Pancreas (tissue), 10 donors: ENCODE results near the gene DNTTIP2. TPM values are rescaled to one million over a fixed set of nuclear protein-coding genes. Genes with fewer than 3 reads are reported as not detected.
"Not testable (repeated sequence)": the region's sequence is repeated elsewhere in the genome, so short reads cannot be mapped to it uniquely, and the experiment has no call there.

Experiments
- ATAC-seq, 4 donors: fragments of 200-7000 bp; cut with Tn5 transposase; one replicate each; pipeline versions ENCODE4 v1.8.0 to v1.9.1; 2020; ENCODE audit warnings: mild to moderate bottlenecking in 4 of 4, moderate library complexity in 4 of 4
- DNase-seq, 6 donors: peaks; one replicate each; pipeline ENCODE4 v3.0.0-alpha.2; 2020
- FAIRE-seq: peaks from 2 replicates; lab custom pipeline; 2012; peaks lifted over from hg19 to GRCh38; lab: Jason Lieb, UNC
- H3K27ac ChIP-seq, 4 donors: fragments of 200-600 bp; sonication (generic); 1 replicate in 3 of 4; 2 replicates in 1 of 4; pipeline versions ENCODE4 v1.5.0 to v1.8.0; 2020
- H3K27me3 ChIP-seq, 4 donors: fragments of 200-600 bp; one replicate each; pipeline ENCODE4 v1.8.0; 2021
- H3K36me3 ChIP-seq, 3 donors: fragments of 200-600 bp; sonication (generic) in 1 of 3; one replicate each; pipeline versions ENCODE4 v1.5.0 to v1.8.0; 2020 to 2021
- H3K4me1 ChIP-seq, 3 donors: fragments of 200-600 bp; one replicate each; pipeline ENCODE4 v1.8.0; 2021
- H3K4me3 ChIP-seq, 4 donors: fragments of 200-600 bp; sonication (generic) in 2 of 4; one replicate each; pipeline versions ENCODE4 v1.5.0 to v1.8.0; 2020 to 2021
- H3K9me3 ChIP-seq, 4 donors: fragments of 200-600 bp; one replicate each; pipeline ENCODE4 v1.8.0; 2021
- WGBS, 2 donors: extraction: QIAGEN DNeasy Blood & Tissue Kit; methylation state at CpG; one replicate each; pipeline ENCODE4 v1.1.7; 2013; 5-methylcytosine and 5-hydroxymethylcytosine counted together
- intact Hi-C, 3 donors: fragments of 100-400 bp; cut with DNase I; formaldehyde crosslinking; loops; one replicate each; pipeline versions ENCODE4 v1.11.1 to v1.14.2; 2022
- polyA plus RNA-seq, 2 donors: library from polyadenylated mRNA; stranded (reverse); fragments of 200-250 nt; gene quantifications; one replicate each; pipeline ENCODE4 v1.2.3, GENCODE V29; 2013
- total RNA-seq, 6 donors: library from RNA; stranded (reverse); fragmentation: NEBNext Ultra II Directional in 4 of 6; extraction: Animal tissue kit (Norgen Biotek cat#: 25700) in 4 of 6; gene quantifications; one replicate each; pipeline versions ENCODE4 v1.2.1 to v1.2.4, GENCODE V29; 2021 to 2023
- TF ChIP-seq, protein P1 (sequence below), 4 donors: fragments of 200-600 bp; sonication (generic) in 3 of 4; IDR thresholded peaks; one replicate each; pipeline versions ENCODE4 v1.5.0 to v1.8.0; 2021; ENCODE audit warnings: antibody characterized with exemption in 4 of 4
- donor health status: healthy with polysubstance abuse.
- donor health status: DM: no; HTN: no; CAD: no; lungs with moderate emphysema.
- donor health status: DM: no; HTN: no; CAD: no.
- donor health status: control.
- donor health status: control.
- donor health status: Bipolar disorder and iron deficiency.
- donor health status: DM: yes; HTN: yes; CAD: no.
- donor health status: DM: no; HTN: no; CAD: no.
- donor health status: DM: no; HTN: no; CAD: no.
- donor health status: DM: yes; HTN: yes; CAD: no.

DNTTIP2 gene
- total and polyA plus RNA-seq, 8 donors, result 15.7 to 39.2 (median 22.1) TPM

DNA sequence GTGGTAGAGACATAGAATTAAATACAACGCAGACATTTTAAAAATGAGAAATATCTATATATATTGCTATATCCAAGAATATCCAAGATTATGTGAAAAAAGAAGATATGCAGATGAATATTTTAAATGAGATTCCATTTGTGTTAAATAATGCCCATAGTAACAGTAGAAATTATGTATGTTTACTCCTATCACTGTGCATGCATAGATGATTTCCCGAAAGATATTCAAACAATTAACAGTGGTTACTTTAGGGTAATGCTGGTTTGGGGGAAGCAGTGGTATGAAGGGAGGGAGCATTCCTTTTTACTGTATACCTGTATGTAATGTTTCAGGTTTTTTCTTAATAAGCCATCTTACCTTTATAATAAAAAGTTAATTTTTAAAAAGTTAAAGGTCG lies 25.1 kb downstream of the DNTTIP2 start:
- intact Hi-C loops, result no loop called here

DNA sequence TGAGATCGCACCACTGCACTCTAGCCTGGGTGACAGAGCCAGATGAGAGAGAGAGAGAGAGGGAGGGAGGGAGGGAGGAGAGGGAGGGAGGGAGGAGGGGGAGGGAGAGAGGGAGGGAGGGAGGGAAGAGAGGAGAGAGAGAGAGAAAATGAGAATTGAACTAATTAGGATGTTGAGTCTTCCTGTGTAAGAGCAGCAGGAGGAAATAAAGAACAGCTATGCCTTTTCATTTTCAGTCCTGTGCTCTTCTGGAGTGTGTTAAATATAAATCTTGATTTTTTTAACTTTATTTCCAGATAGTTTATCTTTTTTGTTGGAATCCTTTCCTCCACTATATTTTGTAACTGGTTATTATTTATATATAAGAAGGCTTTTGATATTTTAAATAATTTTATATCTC lies 27.1 kb downstream of the DNTTIP2 start:
- H3K27ac ChIP-seq, result no peak overlapping the region
- intact Hi-C loops, result no loop called here
- FAIRE-seq (peak; percentile 59), ATAC-seq (no peak), DNase-seq (no peak)
- no peaks in the 10 kb centered on the region for H3K4me1 ChIP-seq
- H3K9me3 ChIP-seq, result no peaks in the 10 kb centered on the region
- WGBS, 2 donors, result no CpG with 5 or more reads among the region's 1 CpG
- H3K4me3 ChIP-seq, result no peak overlapping the region
- H3K27me3 ChIP-seq, result no peaks in the 10 kb centered on the region
- no peaks in the 10 kb centered on the region for H3K36me3 ChIP-seq
- TF ChIP-seq, protein P1, sequence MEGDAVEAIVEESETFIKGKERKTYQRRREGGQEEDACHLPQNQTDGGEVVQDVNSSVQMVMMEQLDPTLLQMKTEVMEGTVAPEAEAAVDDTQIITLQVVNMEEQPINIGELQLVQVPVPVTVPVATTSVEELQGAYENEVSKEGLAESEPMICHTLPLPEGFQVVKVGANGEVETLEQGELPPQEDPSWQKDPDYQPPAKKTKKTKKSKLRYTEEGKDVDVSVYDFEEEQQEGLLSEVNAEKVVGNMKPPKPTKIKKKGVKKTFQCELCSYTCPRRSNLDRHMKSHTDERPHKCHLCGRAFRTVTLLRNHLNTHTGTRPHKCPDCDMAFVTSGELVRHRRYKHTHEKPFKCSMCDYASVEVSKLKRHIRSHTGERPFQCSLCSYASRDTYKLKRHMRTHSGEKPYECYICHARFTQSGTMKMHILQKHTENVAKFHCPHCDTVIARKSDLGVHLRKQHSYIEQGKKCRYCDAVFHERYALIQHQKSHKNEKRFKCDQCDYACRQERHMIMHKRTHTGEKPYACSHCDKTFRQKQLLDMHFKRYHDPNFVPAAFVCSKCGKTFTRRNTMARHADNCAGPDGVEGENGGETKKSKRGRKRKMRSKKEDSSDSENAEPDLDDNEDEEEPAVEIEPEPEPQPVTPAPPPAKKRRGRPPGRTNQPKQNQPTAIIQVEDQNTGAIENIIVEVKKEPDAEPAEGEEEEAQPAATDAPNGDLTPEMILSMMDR (IDR thresholded peaks at IDR 0.05), result no peak

More for the DNA sequence above, 25.1 kb downstream of the DNTTIP2 start:
- Histone ChIP-seq H3K9me3 (no peaks in the 10 kb centered on the region), H3K27me3 (no peaks in the 10 kb centered on the region), H3K27ac (no peak overlapping the region), H3K4me3 (no peak overlapping the region), H3K4me1 (no peaks in the 10 kb centered on the region), H3K36me3 (no peaks in the 10 kb centered on the region)
- ATAC-seq, result no peak
- no peak for DNase-seq
- TF ChIP-seq, protein P1 (IDR thresholded peaks at IDR 0.05), result no peak
- no peak for FAIRE-seq
- 84 to 95% methylated on average over 3 of the region's 3 CpGs for WGBS, 2 donors

DNA sequence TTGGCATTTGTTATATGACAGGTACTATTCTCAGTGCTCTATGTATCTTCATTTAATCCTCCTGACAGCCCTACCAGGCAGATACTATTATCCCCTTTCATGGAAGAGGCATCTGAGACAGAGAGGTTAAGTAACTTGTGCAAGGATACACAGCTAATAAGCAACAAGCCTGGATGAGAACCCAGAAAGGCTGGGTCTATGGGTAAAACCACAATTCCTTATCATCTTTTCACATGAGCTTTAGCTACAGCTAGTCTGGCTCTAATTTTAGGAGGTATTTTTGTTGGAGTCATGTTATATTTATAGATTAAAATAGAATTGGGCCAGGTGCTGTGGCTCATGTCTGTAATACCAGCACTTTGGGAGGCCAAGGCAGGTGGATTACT lies 27.7 kb downstream of the DNTTIP2 start:
- FAIRE-seq, result no peak
- Histone ChIP-seq H3K9me3 (no peaks in the 10 kb centered on the region), H3K4me3 (no peak overlapping the region), H3K36me3 (no peaks in the 10 kb centered on the region), H3K27ac (no peak overlapping the region), H3K27me3 (no peaks in the 10 kb centered on the region), H3K4me1 (no peaks in the 10 kb centered on the region)
- intact Hi-C loops, result no loop called here
- TF ChIP-seq, protein P1 (IDR thresholded peaks at IDR 0.05), result no peak
- ATAC-seq, result no peak
- DNase-seq, result no peak

DNA sequence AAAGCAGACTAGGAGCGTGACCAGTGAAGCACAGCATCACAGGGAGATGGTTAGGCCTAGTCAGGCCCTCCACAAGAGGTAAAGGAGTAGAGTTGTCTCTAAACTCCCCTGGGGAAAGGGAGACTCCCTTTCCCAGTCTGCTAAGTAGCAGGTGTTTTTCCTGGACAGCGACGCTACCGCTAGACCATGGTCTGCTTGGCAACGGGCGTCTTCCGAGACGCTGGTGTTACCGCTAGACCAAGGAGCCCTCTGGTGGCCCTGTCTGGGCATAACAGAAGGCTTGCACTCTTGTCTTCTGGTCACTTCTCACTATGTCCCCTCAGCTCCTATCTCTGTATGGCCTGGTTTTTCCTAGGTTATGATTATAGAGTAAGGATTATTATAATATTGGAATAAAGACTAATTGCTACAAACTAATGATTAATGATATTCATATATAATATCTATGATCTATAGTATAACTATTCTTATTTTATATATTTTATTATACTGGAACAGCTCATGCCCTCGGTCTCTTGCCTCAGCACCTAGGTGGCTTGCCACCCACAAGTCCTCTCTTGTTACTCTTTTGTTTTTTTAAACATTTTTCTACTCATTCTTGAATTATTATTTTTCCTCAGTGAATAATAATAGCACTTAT lies 28.2 kb downstream of the DNTTIP2 start:
- 30 to 35% methylated on average over 10 of the region's 10 CpGs for WGBS, 2 donors
- TF ChIP-seq, protein P1 (IDR thresholded peaks at IDR 0.05), result peak; percentile 35 to 45 (median 36)
- not testable (repeated sequence) for H3K36me3 ChIP-seq

DNA sequence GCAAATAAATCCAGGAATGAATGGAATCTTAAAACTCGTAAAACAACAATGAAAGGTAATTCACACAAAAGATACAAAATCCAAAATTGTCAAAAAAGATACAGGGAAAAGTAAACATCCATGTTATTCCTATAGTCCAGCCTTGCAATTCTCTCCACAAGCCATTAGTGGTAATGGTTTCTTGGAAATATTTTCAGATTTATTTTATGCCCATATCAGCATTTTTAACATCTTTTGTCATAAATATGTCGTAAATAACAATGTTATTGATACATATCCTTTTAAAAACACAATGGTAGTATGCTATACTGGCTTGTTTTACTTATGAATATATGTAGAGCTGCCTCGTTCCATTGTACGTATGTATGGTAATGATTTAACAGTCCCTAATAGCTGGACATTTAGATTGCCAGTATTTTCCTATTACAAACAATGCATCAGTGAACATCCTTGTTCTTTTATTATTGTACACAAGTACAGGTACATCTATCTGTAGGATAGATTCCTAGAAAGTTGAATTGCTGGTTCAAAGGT lies 30.6 kb downstream of the DNTTIP2 start:
- FAIRE-seq, result no peak
- Histone ChIP-seq H3K4me3 (peak overlapping the region; percentile 60 to 69 (median 62)), H3K36me3 (no peaks in the 10 kb centered on the region), H3K27me3 (no peaks in the 10 kb centered on the region), H3K9me3 (no peaks in the 10 kb centered on the region), H3K27ac (peak overlapping the region; percentile 93 to 99 (median 98)), H3K4me1 (peaks cover 6 to 13% (median 10%) of the 10 kb centered on the region in 3 donors)
- TF ChIP-seq, protein P1 (IDR thresholded peaks at IDR 0.05), result no peak
- intact Hi-C loops, result no loop called here
- WGBS, 2 donors, result 52 to 58% methylated on average over 4 of the region's 4 CpGs
- no peak for DNase-seq
- ATAC-seq, result no peak

More for the DNA sequence above, 28.2 kb downstream of the DNTTIP2 start:
- ATAC-seq, intact Hi-C loops, H3K9me3 ChIP-seq, H3K27me3 ChIP-seq, H3K4me3 ChIP-seq, H3K4me1 ChIP-seq, H3K27ac ChIP-seq, FAIRE-seq: not testable (repeated sequence)
- DNase-seq, result peak; percentile 55 to 78 (median 68)
